DND-41 (cell line): ENCODE results near the gene POLR2F.

ENCODE experiments used
- ATAC-seq: fragments of 200-7000 bp; cut with Tn5 transposase; 3 replicates; pipeline ENCODE4 v1.9.1; 2021; ENCODE audit warnings: low read depth; ENCODE audit not compliant: insufficient read depth
- DNase-seq: peaks from one replicate; pipeline ENCODE4 v3.0.0-alpha.2; 2020
- H2AFZ ChIP-seq: 2 replicates; pipeline ENCODE4 v1.6.0; 2012; ENCODE audit warnings: low read depth, low read length
- H3K27ac ChIP-seq: 2 replicates; pipeline ENCODE4 v1.5.1; 2012; ENCODE audit warnings: low read length, inconsistent platforms
- H3K27me3 ChIP-seq: fragments of 200-600 bp; sonication (generic); 2 replicates; pipeline ENCODE4 v1.6.0; 2012; ENCODE audit warnings: low read length, mild to moderate bottlenecking, inconsistent platforms; ENCODE audit not compliant: insufficient read depth, poor library complexity
- H3K36me3 ChIP-seq: 2 replicates; pipeline ENCODE4 v1.5.1; 2012; ENCODE audit warnings: low read length, inconsistent platforms; ENCODE audit not compliant: insufficient read depth
- H3K4me1 ChIP-seq: 2 replicates; pipeline ENCODE4 v1.5.1; 2012; ENCODE audit warnings: mild to moderate bottlenecking, low read length; ENCODE audit not compliant: insufficient read depth
- H3K4me2 ChIP-seq: 2 replicates; pipeline ENCODE4 v1.6.0; 2012; ENCODE audit warnings: mild to moderate bottlenecking, moderate library complexity, low read length, inconsistent platforms; ENCODE audit not compliant: insufficient read depth
- H3K4me3 ChIP-seq, 2 experiments: fragments of 200-600 bp in 1 of 2; shearing (Covaris generic) in 1 of 2; 2 replicates each; pipeline ENCODE4 v1.5.1; 2012 to 2016; ENCODE audit warnings: inconsistent platforms in 2 of 2, low read length in 2 of 2, mild to moderate bottlenecking in 2 of 2, low read depth in 1 of 2, moderate library complexity in 1 of 2
- H3K79me2 ChIP-seq: 2 replicates; pipeline ENCODE4 v1.6.0; 2012; ENCODE audit warnings: low read length, inconsistent platforms; ENCODE audit not compliant: insufficient read depth
- H3K9ac ChIP-seq: 2 replicates; pipeline ENCODE4 v1.6.0; 2012; ENCODE audit warnings: low read depth, mild to moderate bottlenecking, inconsistent platforms, low read length, moderate library complexity
- H3K9me3 ChIP-seq: 2 replicates; pipeline ENCODE4 v1.5.1; 2012; ENCODE audit warnings: low read length, moderate library complexity, mild to moderate bottlenecking, inconsistent platforms; ENCODE audit not compliant: insufficient read depth, severe bottlenecking
- H4K20me1 ChIP-seq: 2 replicates; pipeline ENCODE4 v1.6.0; 2012; ENCODE audit warnings: low read length; ENCODE audit not compliant: insufficient read depth
- EZH2 ChIP-seq: IDR thresholded peaks from 3 replicates; pipeline ENCODE4 v1.6.1; 2012; ENCODE audit warnings: borderline replicate concordance, low read depth, mild to moderate bottlenecking, moderate library complexity, low read length, inconsistent platforms; ENCODE audit not compliant: severe bottlenecking
- TF ChIP-seq, protein P1 (sequence below): IDR thresholded peaks from 2 replicates; pipeline ENCODE4 v1.5.1; 2012; ENCODE audit warnings: borderline replicate concordance, low read length, moderate library complexity, mild to moderate bottlenecking; ENCODE audit not compliant: poor library complexity, severe bottlenecking; ENCODE audit errors: extremely low read depth

POLR2F gene

DNA sequence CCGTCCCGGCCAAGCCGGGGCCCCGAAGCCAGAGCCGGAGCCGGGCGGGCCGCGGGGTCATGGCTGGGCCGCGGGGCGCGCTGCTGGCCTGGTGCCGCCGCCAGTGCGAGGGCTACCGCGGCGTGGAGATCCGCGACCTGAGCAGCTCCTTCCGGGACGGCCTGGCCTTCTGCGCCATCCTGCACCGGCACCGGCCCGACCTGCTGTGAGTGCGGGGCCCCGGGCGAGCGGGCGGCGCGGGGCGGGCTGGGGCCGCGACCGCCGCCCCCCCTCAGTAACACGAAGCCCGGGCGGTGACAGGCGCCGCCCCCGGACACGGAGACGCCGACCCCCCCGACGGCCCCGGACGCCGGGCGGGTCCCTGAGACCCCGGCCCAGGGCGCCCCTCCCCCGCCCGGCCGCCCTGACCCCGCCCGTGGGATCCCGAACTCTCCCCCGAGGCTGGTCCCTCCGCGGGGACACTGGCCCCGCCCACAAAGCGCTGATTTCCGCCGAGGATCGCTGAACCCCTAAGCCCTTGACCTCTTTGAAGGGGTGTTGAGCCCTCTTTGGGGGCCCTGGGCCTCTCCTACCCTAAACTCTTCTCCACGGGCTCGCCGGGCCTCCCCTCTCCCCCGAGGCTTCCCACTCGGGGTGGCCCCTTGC is 47.0 kb upstream of the POLR2F start:
- H3K27me3 ChIP-seq, result no peaks in the 10 kb centered on the region
- no peaks in the 10 kb centered on the region; the same call in 1 of the 2 replicates for H3K36me3 ChIP-seq
- no peak for TF ChIP-seq EZH2
- TF ChIP-seq, protein P1, sequence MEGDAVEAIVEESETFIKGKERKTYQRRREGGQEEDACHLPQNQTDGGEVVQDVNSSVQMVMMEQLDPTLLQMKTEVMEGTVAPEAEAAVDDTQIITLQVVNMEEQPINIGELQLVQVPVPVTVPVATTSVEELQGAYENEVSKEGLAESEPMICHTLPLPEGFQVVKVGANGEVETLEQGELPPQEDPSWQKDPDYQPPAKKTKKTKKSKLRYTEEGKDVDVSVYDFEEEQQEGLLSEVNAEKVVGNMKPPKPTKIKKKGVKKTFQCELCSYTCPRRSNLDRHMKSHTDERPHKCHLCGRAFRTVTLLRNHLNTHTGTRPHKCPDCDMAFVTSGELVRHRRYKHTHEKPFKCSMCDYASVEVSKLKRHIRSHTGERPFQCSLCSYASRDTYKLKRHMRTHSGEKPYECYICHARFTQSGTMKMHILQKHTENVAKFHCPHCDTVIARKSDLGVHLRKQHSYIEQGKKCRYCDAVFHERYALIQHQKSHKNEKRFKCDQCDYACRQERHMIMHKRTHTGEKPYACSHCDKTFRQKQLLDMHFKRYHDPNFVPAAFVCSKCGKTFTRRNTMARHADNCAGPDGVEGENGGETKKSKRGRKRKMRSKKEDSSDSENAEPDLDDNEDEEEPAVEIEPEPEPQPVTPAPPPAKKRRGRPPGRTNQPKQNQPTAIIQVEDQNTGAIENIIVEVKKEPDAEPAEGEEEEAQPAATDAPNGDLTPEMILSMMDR, result no peak
- peak; percentile 29 for ATAC-seq
- peak overlapping the region; percentile 69 for H3K27ac ChIP-seq
- H3K4me3 ChIP-seq, result peak overlapping the region; percentile 26 to 71; a peak in 3 of 4 replicates
- no peaks in the 10 kb centered on the region; the same call in 1 of the 2 replicates for H4K20me1 ChIP-seq
- H3K9ac ChIP-seq, result peak overlapping the region; percentile 88
- peak overlapping the region; percentile 90 for H2AFZ ChIP-seq
- peaks cover 23% of the 10 kb centered on the region for H3K4me1 ChIP-seq
- H3K9me3 ChIP-seq, result no peaks in the 10 kb centered on the region
- no peaks in the 10 kb centered on the region; the same call in 1 of the 2 replicates for H3K79me2 ChIP-seq
- peak; percentile 29 for DNase-seq
- H3K4me2 ChIP-seq, result peak overlapping the region; percentile 79

DNA sequence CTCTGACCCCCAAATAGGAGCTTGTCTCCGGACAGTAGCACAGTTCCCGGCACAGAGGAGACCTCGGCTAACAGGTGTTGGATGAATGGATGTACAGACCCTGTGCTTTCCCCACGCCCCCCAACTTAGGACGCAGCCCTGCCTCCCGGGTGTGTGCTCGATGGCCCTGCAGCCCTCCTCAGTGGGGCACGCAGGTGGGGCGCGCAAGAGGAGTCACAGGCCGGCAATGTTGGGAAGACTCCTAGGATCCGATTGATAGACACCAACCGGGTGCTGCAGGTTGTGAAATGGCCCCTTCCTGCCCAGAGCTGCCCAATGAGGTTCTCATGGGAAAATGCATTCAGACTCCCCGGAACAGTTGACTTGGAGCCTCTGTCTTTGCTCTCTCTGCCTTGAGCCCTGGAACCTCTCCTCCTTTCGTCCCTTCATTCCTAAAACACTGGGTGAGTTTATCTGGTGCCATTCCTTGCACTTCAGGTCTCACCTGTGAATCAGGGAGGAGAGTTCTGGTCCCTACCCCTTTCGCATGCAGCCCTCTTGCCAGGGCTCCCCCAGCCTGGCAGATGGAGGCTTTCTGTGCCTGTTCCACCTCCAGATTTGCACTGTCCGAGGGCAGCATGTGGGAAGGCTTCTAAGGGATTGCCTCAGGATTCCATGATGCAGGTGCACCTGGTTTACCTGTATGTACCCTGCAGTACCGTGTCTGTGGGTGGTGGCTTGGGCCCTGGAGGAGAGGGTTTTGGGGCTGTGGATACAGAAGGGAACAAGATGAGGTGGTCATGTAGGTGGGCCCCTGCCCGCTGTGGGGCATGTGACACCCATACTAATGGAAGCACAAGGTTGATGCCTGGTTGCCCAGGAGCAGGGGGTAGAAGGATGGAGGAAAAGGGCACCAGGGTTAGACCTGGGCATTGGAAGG is 46.2 kb upstream of the POLR2F start:
- Histone ChIP-seq H3K27ac (no peak overlapping the region), H4K20me1 (no peaks in the 10 kb centered on the region; the same call in 1 of the 2 replicates), H3K4me2 (peak overlapping the region; percentile 79), H3K9ac (peak overlapping the region; percentile 88), H2AFZ (peak overlapping the region; percentile 90), H3K27me3 (no peaks in the 10 kb centered on the region), H3K4me3 (peak overlapping the region; percentile 26 to 71; a peak in 3 of 4 replicates), H3K36me3 (peaks cover 3% of the 10 kb centered on the region), H3K9me3 (no peaks in the 10 kb centered on the region), H3K79me2 (no peaks in the 10 kb centered on the region; the same call in 1 of the 2 replicates), H3K4me1 (peaks cover 23% of the 10 kb centered on the region)
- ATAC-seq, result no peak
- no peak for TF ChIP-seq EZH2
- TF ChIP-seq, protein P1, result no peak
- DNase-seq, result no peak

DNA sequence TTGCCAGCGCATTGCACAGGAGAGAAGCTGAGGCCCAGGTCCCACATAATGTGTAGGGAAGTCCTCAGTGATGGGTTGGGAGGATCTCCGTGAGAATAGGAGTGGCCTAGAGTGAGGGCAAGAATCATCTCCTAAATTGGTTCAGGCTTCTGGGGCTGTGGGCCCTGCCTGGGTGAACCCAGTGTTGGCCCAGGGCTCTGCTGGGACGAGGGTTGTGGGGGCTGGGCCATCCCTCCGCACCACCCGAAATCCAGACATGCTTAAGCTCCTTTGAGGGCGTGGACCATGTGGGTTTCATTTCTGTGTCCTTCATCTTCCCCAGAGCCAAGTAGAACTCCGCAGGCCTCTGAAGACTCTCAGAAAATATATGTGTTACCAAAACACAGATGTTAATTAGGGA is 43.7 kb upstream of the POLR2F start:
- Histone ChIP-seq H4K20me1 (no peaks in the 10 kb centered on the region; the same call in 1 of the 2 replicates), H3K4me2 (no peak overlapping the region), H3K79me2 (no peaks in the 10 kb centered on the region; the same call in 1 of the 2 replicates), H3K4me3 (no peak overlapping the region), H3K27ac (no peak overlapping the region), H3K4me1 (peaks cover 23% of the 10 kb centered on the region), H2AFZ (no peak overlapping the region), H3K9me3 (no peaks in the 10 kb centered on the region), H3K9ac (no peak overlapping the region), H3K27me3 (no peaks in the 10 kb centered on the region), H3K36me3 (peaks cover 11% of the 10 kb centered on the region)
- TF ChIP-seq EZH2, result no peak
- TF ChIP-seq, protein P1, result no peak
- ATAC-seq (no peak), DNase-seq (no peak)
